ENCODE measurements around the gene ERRFI1.
"Not testable (repeated sequence)": the region's sequence is repeated elsewhere in the genome, so short reads cannot be mapped to it uniquely, and the experiment has no call there.

Gene ERRFI1

GRCh38 chr1:8061673-8062386, 35.7 kb upstream of the ERRFI1 start:
- Histone ChIP-seq H3K27me3 (no peaks in the 10 kb centered on the region), H3K4me3 (no peak overlapping the region), H3K36me3 (no peaks in the 10 kb centered on the region), H3K27ac (no peak overlapping the region), H3K9ac (no peak overlapping the region), H3K4me1 (peaks cover 0 to 7% (median 3%) of the 10 kb centered on the region in 10 experiments; a peak in 6 of 20 replicates), H3K4me2 (no peak overlapping the region), H4K20me1 (no peaks in the 10 kb centered on the region), H3K9me3 (replicated peaks in 1 of 11) (no peaks in the 10 kb centered on the region)
- TF ChIP-seq Cebpa-rat (IDR thresholded peaks at IDR 0.05), result no peak

GRCh38 chr1:8061210-8061609, 35.1 kb upstream of the ERRFI1 start:
- no peaks in the 10 kb centered on the region for H4K20me1 ChIP-seq
- no peaks in the 10 kb centered on the region for H3K27me3 ChIP-seq
- no peaks in the 10 kb centered on the region for H3K36me3 ChIP-seq
- no peak overlapping the region for H3K4me3 ChIP-seq
- no peak overlapping the region for H3K27ac ChIP-seq
- H3K4me1 ChIP-seq, result peaks cover 0 to 7% (median 3%) of the 10 kb centered on the region in 10 experiments; a peak in 6 of 20 replicates
- no peak overlapping the region for H3K9ac ChIP-seq
- no peak overlapping the region for H3K4me2 ChIP-seq
- no peak for TF ChIP-seq Cebpa-rat (IDR thresholded peaks at IDR 0.05)
- no peaks in the 10 kb centered on the region for H3K9me3 ChIP-seq (replicated peaks in 1 of 11)

GRCh38 chr1:8059161-8059622, 33.1 kb upstream of the ERRFI1 start:
- TF ChIP-seq Cebpa-rat (IDR thresholded peaks at IDR 0.05), result no peak
- Histone ChIP-seq H3K36me3 (no peaks in the 10 kb centered on the region), H3K9me3 (replicated peaks in 1 of 11) (no peaks in the 10 kb centered on the region), H3K27me3 (no peaks in the 10 kb centered on the region), H3K27ac (no peak overlapping the region), H3K4me1 (peaks cover 0 to 7% (median 3%) of the 10 kb centered on the region in 10 experiments; a peak in 6 of 20 replicates), H3K4me3 (no peak overlapping the region), H3K9ac (no peak overlapping the region), H3K4me2 (no peak overlapping the region), H4K20me1 (no peaks in the 10 kb centered on the region)

GRCh38 chr1:8057779-8058178, 31.7 kb upstream of the ERRFI1 start:
- not testable (repeated sequence) for H3K9ac ChIP-seq; H3K4me1 ChIP-seq; H3K9me3 ChIP-seq (replicated peaks in 1 of 11); H3K27ac ChIP-seq; H3K4me3 ChIP-seq; H3K27me3 ChIP-seq; H3K36me3 ChIP-seq; H4K20me1 ChIP-seq
- H3K4me2 ChIP-seq, result peak overlapping the region in 6 of 11 experiments; percentile 10 to 28 (median 16); a peak in 3 of 22 replicates

- no peak for TF ChIP-seq Cebpa-rat (IDR thresholded peaks at IDR 0.05)
- Histone ChIP-seq H3K4me3 (no peak overlapping the region), H3K4me2 (no peak overlapping the region; a peak in 1 of 22 replicates), H3K9me3 (replicated peaks in 1 of 11) (no peaks in the 10 kb centered on the region), H4K20me1 (no peaks in the 10 kb centered on the region), H3K4me1 (peaks cover 0 to 10% (median 3%) of the 10 kb centered on the region in 10 experiments; a peak in 6 of 20 replicates), H3K27me3 (no peaks in the 10 kb centered on the region), H3K9ac (no peak overlapping the region), H3K27ac (no peak overlapping the region), H3K36me3 (no peaks in the 10 kb centered on the region)
These were observed 29.9 kb upstream of the ERRFI1 start for GRCh38 chr1:8055973-8056372.

GRCh38 chr1:8053878-8054567, 27.9 kb upstream of the ERRFI1 start:
- no peak for TF ChIP-seq Cebpa-rat (IDR thresholded peaks at IDR 0.05)

GRCh38 chr1:8051650-8052049, 25.5 kb upstream of the ERRFI1 start:
- TF ChIP-seq Cebpa-rat (IDR thresholded peaks at IDR 0.05), result no peak
- H3K9ac ChIP-seq, result no peak overlapping the region
- no peaks in the 10 kb centered on the region for H3K36me3 ChIP-seq
- no peak overlapping the region for H3K27ac ChIP-seq
- no peak overlapping the region for H3K4me2 ChIP-seq
- no peaks in the 10 kb centered on the region for H3K27me3 ChIP-seq
- no peaks in the 10 kb centered on the region for H4K20me1 ChIP-seq
- no peaks in the 10 kb centered on the region for H3K9me3 ChIP-seq (replicated peaks in 1 of 11)
- no peak overlapping the region for H3K4me3 ChIP-seq
- H3K4me1 ChIP-seq, result peaks cover 0 to 20% (median 11%) of the 10 kb centered on the region in 10 experiments; a peak in 12 of 20 replicates

More at GRCh38 chr1:8053878-8054567, 27.9 kb upstream of the ERRFI1 start:
- Histone ChIP-seq H3K27ac (no peak overlapping the region), H3K4me2 (no peak overlapping the region), H4K20me1 (no peaks in the 10 kb centered on the region), H3K9ac (no peak overlapping the region), H3K4me3 (no peak overlapping the region), H3K36me3 (no peaks in the 10 kb centered on the region), H3K9me3 (replicated peaks in 1 of 11) (no peaks in the 10 kb centered on the region), H3K4me1 (peaks cover 0 to 10% (median 3%) of the 10 kb centered on the region in 10 experiments; a peak in 6 of 20 replicates), H3K27me3 (no peaks in the 10 kb centered on the region)

- not testable (repeated sequence) for H3K27ac ChIP-seq
- peaks cover 0 to 32% (median 11%) of the 10 kb centered on the region in 10 experiments; a peak in 12 of 20 replicates for H3K4me1 ChIP-seq
These were observed 23.1 kb upstream of the ERRFI1 start for GRCh38 chr1:8049229-8049628.

GRCh38 chr1:8047686-8048445, 21.8 kb upstream of the ERRFI1 start:
- H3K27me3 ChIP-seq, result no peaks in the 10 kb centered on the region
- peak in 2 of 11 experiments; percentile 19 to 64; a peak in 2 of 22 replicates for TF ChIP-seq Cebpa-rat (IDR thresholded peaks at IDR 0.05)
- H3K4me2 ChIP-seq, result peak overlapping the region in 5 of 11 experiments; percentile 0 to 69 (median 51); a peak in 9 of 22 replicates
- no peak overlapping the region for H3K4me3 ChIP-seq
- H4K20me1 ChIP-seq, result no peaks in the 10 kb centered on the region
- H3K9me3 ChIP-seq (replicated peaks in 1 of 11), result peaks cover 0 to 13% (median 7%) of the 10 kb centered on the region in 11 experiments; a peak in 17 of 22 replicates
- peaks cover 0 to 32% (median 11%) of the 10 kb centered on the region in 10 experiments; a peak in 12 of 20 replicates for H3K4me1 ChIP-seq
- H3K27ac ChIP-seq, result peak overlapping the region in 3 of 11 experiments; percentile 33 to 56 (median 56); a peak in 6 of 22 replicates
- peak overlapping the region in 2 of 11 experiments; percentile 6 to 8; a peak in 1 of 22 replicates for H3K9ac ChIP-seq
- no peaks in the 10 kb centered on the region for H3K36me3 ChIP-seq

More at GRCh38 chr1:8049229-8049628, 23.1 kb upstream of the ERRFI1 start:
- H3K4me3 ChIP-seq; H3K9me3 ChIP-seq (replicated peaks in 1 of 11); H3K9ac ChIP-seq; H4K20me1 ChIP-seq; H3K27me3 ChIP-seq; H3K36me3 ChIP-seq; H3K4me2 ChIP-seq: not testable (repeated sequence)
